ENCODE results near the gene BLOC1S5. TPM values are rescaled to one million over a fixed set of nuclear protein-coding genes. Genes with fewer than 3 reads are reported as not detected.

Gene BLOC1S5
- 23.2 and 23.8 TPM in 2 replicates for total RNA-seq

GRCh38 chr6:8063761-8064637, at the start of gene BLOC1S5:
Gene BLOC1S5, minus strand, starts transcription at chr6:8064389. Its CDS starts 13 bp downstream, at chr6:8064376.

GRCh38 chr6:8102122-8102958, 38.2 kb upstream of the BLOC1S5 start, which contains the start of gene EEF1E1:
Gene EEF1E1, minus strand, starts transcription at chr6:8102548. Its CDS starts 27 bp downstream, at chr6:8102521.

Other genes with a start within 250 kb of the BLOC1S5 start
- 1,076 and 1,605 TPM in 2 replicates for gene TXNDC5, start 153.6 kb downstream of the BLOC1S5 start, total RNA-seq
- gene EEF1E1, start 38.2 kb upstream of the BLOC1S5 start, total RNA-seq = 85.9 and 120 TPM in 2 replicates

All from thoracic aorta endothelial cell (primary cell).